Duodenal mucosa (tissue), 2 donors: ENCODE data around the gene CIRBP.

Experiments
- H3K27ac ChIP-seq: one replicate; pipeline ENCODE4 v1.7.0; 2013; ENCODE audit warnings: low read depth, low read length
- H3K27me3 ChIP-seq, 2 donors: one replicate each; pipeline ENCODE4 v1.7.0; 2013; ENCODE audit warnings: low read length in 2 of 2, control low read depth in 1 of 2; ENCODE audit not compliant: insufficient read depth in 2 of 2, control insufficient read depth in 1 of 2
- H3K36me3 ChIP-seq, 2 donors: one replicate each; pipeline ENCODE4 v1.7.0; 2013; ENCODE audit warnings: low read length in 2 of 2, control low read depth in 1 of 2; ENCODE audit not compliant: insufficient read depth in 2 of 2, control insufficient read depth in 1 of 2
- H3K4me1 ChIP-seq, 2 donors: one replicate each; pipeline ENCODE4 v1.7.0; 2013; ENCODE audit warnings: low read length in 2 of 2, control low read depth in 1 of 2; ENCODE audit not compliant: insufficient read depth in 2 of 2, control insufficient read depth in 1 of 2
- H3K4me3 ChIP-seq, 2 donors: one replicate each; pipeline ENCODE4 v1.7.0; 2013; ENCODE audit warnings: low read length in 2 of 2, low read depth in 1 of 2
- H3K9ac ChIP-seq, 2 donors: one replicate each; pipeline ENCODE4 v1.7.0; 2013; ENCODE audit warnings: low read length in 2 of 2, low read depth in 1 of 2
- H3K9me3 ChIP-seq, 2 donors: one replicate each; pipeline ENCODE4 v1.7.0; 2013; ENCODE audit warnings: low read length in 2 of 2, control low read depth in 1 of 2; ENCODE audit not compliant: control insufficient read depth in 1 of 2

Gene CIRBP

DNA sequence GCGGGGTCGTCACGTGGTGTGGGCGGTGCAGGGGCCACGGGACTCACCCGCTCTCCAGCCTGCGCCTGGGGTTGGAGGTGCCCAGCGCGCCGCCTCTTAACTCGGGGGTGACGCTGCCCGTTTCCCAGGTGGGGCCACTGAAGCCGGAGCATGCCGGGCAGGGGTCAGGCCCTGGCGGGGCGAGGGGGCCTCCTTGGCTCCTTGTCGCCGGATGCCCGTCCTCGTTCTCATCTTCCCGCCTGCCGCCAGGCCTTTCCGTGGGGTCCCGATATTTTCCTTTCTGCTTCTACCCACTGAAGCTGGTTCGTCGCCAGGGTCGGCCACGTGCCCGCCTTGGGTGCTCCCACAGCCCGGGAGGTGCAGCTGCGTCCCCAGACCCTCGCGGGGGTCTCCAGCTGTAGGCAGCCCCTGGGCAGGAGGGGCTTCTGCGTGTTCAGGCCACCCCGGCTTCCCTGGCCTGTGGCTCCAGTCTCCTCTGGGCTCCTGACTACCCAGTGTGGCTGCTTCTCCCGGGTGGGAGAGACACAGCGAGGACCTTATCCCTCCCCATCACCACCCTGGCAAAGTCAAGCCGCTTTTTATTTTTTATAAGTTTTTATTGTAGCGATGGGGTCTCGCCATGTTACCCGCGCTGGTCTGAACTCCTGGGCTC is 7.0 kb downstream of the CIRBP start:
- Histone ChIP-seq H3K4me1 (peaks cover 40 to 52% of the 10 kb centered on the region in 2 donors), H3K27ac (peak overlapping the region; percentile 100), H3K27me3 (no peaks in the 10 kb centered on the region), H3K4me3 (peak overlapping the region; percentile 73 to 77), H3K9ac (peak overlapping the region; percentile 83 to 95), H3K36me3 (peaks cover 37 to 53% of the 10 kb centered on the region in 2 donors), H3K9me3 (no peaks in the 10 kb centered on the region)

DNA sequence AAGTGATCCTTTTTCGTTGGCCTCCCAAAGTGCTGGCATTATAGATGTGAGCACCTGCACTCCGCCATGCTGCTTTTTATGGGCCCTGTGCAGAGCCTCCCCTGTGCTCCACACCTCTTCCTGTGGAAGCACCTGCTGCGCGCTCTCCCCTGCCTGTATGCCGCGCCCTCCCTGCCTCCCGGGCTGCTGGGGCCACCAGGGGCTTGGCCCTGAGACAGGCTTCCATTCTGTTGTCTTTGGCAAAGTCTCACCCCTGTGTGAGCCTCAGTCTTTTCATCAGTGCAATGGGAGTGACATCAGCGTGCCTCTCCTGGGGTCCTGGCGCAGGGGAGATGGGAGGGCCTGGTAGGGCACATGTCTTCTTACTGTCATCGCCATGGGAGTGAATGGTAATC is 7.5 kb downstream of the CIRBP start:
- Histone ChIP-seq H3K27ac (no peak overlapping the region), H3K9me3 (no peaks in the 10 kb centered on the region), H3K27me3 (no peaks in the 10 kb centered on the region), H3K4me3 (peak overlapping the region; percentile 73 to 77), H3K36me3 (peaks cover 32 to 47% of the 10 kb centered on the region in 2 donors), H3K9ac (peak overlapping the region; percentile 83 to 95), H3K4me1 (peaks cover 35 to 47% of the 10 kb centered on the region in 2 donors)

GRCh38 chr19:1277061-1277460 is 7.9 kb downstream of the CIRBP start:
- Histone ChIP-seq H3K36me3 (peaks cover 28 to 43% of the 10 kb centered on the region in 2 donors), H3K4me3 (no peak overlapping the region), H3K9ac (peak overlapping the region in 1 of 2 donors; percentile 83), H3K27me3 (no peaks in the 10 kb centered on the region), H3K9me3 (no peaks in the 10 kb centered on the region), H3K4me1 (peaks cover 31 to 43% of the 10 kb centered on the region in 2 donors), H3K27ac (no peak overlapping the region)

DNA sequence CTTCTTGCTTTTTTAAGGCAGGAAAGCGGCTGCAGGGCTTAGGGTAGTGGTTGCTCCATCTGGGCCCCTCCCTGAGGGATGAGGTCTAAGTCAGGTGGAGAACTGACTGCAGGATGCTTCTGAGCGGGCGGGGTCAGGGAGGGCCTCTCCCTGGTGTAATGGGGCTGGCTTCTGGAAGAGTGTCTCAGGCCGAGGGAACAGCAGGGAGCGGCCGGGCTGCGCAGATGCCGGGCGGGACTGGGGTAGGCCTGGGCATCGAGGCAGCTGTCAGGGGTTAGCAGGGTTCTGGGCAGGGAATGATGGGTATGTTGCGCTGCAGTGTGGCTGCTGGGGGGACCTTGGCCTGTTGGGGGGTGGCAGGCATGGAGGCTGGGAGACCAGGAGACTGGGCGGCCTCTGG is 8.9 kb downstream of the CIRBP start:
- no peak overlapping the region for H3K27ac ChIP-seq
- peaks cover 19 to 33% of the 10 kb centered on the region in 2 donors for H3K36me3 ChIP-seq
- H3K4me1 ChIP-seq: peaks cover 24 to 35% of the 10 kb centered on the region in 2 donors
- H3K9ac ChIP-seq: no peak overlapping the region
- no peaks in the 10 kb centered on the region for H3K9me3 ChIP-seq
- H3K4me3 ChIP-seq: no peak overlapping the region
- H3K27me3 ChIP-seq: no peaks in the 10 kb centered on the region

- H3K27me3 ChIP-seq: no peaks in the 10 kb centered on the region
- peaks cover 28 to 32% of the 10 kb centered on the region in 2 donors for H3K4me1 ChIP-seq
- H3K27ac ChIP-seq: no peak overlapping the region
- H3K4me3 ChIP-seq: no peak overlapping the region
- no peaks in the 10 kb centered on the region for H3K9me3 ChIP-seq
- peaks cover 14 to 24% of the 10 kb centered on the region in 2 donors for H3K36me3 ChIP-seq
- H3K9ac ChIP-seq: no peak overlapping the region
These were observed 9.9 kb downstream of the CIRBP start for GRCh38 chr19:1278713-1279660.

DNA sequence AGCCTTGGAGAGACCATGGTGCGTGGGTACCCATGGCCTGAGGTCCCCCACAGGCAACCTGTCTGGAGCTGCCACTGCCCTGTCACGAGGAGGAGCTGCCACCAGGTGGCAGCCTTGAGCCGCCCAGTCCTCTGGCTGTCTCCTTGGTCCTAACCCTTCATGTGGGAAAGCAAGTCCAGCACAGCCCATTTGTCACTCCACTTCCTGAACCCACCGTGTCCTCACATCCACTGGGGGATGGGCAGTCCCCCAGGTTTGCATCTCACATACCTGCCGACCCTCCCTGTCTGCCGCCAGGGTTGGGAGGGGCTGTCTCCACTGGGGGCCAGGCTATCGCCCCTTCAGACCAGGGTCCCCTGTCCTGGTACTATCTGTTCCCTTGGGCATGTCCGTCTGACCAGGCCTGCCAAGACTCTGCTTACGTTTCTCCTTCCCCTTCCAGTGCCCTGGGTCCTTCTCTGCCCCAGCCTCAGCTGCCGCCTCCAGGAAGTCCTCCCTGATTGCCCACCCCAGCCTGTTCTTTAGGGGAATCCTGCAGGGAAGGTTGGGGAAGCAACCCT is 10.7 kb downstream of the CIRBP start:
- H3K4me3 ChIP-seq: no peak overlapping the region
- H3K27ac ChIP-seq: no peak overlapping the region
- H3K9me3 ChIP-seq: no peaks in the 10 kb centered on the region
- peaks cover 8 to 15% of the 10 kb centered on the region in 2 donors for H3K36me3 ChIP-seq
- H3K4me1 ChIP-seq: peaks cover 27 to 30% of the 10 kb centered on the region in 2 donors
- no peak overlapping the region for H3K9ac ChIP-seq
- peaks cover 3 to 5% of the 10 kb centered on the region in 2 donors for H3K27me3 ChIP-seq

DNA sequence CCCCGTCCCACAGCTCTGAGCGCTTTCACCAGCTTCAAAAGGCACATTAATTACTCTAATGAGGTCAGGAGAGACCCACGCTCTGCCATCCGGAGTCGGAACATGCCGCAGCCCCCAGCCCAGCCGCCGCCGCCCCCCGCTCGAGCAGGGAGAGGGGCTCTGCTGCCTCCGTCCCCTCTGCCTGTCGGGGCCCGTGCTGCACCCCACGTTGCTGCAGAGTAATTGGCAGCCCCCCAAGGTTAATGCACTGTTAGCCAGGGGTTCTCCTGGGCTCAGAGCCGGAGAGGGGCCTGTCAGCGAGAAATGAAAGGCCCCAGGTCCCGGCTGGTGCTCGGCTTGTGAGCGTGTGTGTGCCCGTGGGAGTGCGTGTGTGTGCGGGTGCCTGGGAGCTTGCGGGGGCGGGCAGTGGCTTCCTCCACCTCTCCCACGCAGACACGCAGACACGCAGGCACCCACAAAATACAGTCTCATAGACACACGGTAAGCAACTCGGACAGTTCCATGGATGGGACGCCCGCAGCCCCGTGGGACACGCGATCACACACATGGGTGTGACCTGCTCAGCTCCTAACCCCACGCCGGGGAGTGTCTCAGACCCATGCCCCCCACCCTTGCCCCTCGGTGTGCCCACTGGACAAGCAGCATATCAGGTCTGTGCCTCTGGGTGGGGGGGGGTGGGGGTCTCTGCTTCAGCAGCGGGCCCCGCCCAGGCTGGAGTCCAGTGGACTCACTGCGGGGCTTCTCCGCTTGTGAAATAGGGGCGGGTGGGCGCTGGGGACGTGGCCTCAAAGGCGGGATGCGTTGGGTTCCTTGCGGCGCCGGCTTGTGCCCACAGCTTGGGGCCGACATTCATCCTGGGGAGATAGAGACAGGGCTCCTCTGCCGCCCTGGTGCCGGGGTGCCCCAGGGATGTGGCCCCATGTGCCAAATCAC is 11.8 kb downstream of the CIRBP start:
- Histone ChIP-seq H3K4me3 (no peak overlapping the region), H3K4me1 (peaks cover 31% of the 10 kb centered on the region in 2 donors), H3K36me3 (peaks cover 8 to 13% of the 10 kb centered on the region in 2 donors), H3K27ac (no peak overlapping the region), H3K9ac (no peak overlapping the region), H3K27me3 (peaks cover 3 to 6% of the 10 kb centered on the region in 2 donors), H3K9me3 (no peaks in the 10 kb centered on the region)

- Histone ChIP-seq H3K9ac (no peak overlapping the region), H3K36me3 (peaks cover 8 to 13% of the 10 kb centered on the region in 2 donors), H3K27me3 (peaks cover 3 to 9% of the 10 kb centered on the region in 2 donors), H3K4me1 (peaks cover 23% of the 10 kb centered on the region in 2 donors), H3K4me3 (no peak overlapping the region), H3K27ac (no peak overlapping the region), H3K9me3 (no peaks in the 10 kb centered on the region)
These were observed 12.6 kb downstream of the CIRBP start for GRCh38 chr19:1281569-1282287.
